Measurements from ENCODE around the gene OR52D1.

Gene OR52D1

DNA sequence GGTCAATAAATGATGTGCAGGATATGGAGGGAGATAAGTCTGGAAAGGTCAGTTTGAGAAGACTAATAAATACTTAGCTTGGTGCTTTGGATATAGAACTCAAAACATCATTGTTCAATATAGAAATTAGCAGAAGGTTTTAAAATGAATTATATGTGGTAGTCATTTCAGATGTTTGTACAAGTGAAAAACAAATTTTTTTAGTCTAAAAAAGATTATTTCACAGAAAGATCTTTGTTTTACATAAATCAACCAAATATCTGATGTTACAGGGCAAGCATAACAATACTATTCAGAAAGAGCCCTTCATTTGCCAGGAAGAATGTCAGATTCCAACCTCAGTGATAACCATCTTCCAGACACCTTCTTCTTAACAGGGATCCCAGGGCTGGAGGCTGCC, at the start of gene OR52D1:
Gene OR52D1 (plus strand): TSS at position 301 of the 400 bp plus-strand sequence. CDS start 22 bp downstream, at position 323.
- no peak for DNase-seq (ENCODE audit: low read depth in 2 of 2, low spot score in 1 of 2)

DNA sequence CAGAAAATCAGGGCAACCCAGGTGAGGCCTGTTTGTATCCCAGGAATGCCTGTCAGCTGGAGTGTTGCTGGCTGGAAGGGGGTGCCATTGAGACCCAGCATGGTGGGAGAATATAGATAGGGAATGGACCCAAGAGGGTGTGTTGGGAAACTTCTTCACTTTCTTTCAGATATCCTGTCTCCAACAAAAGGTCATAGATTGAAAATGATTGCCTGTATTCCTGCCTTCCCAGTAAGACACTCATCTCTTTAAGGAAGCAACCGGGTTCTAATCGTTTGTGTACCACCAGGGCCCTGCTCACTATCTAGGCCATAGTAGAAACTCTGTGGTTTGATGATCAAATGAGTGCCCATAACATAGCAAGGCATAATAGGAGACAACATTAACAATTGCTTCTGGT, 47.1 kb upstream of the OR52D1 start, which contains the start of gene OR51I1:
Gene OR51I1 (minus strand): TSS at position 101 of the 400 bp plus-strand sequence. CDS start 0 bp downstream, at position 101.
- DNase-seq (ENCODE audit: low read depth in 2 of 2, low spot score in 1 of 2), result no peak

DNA sequence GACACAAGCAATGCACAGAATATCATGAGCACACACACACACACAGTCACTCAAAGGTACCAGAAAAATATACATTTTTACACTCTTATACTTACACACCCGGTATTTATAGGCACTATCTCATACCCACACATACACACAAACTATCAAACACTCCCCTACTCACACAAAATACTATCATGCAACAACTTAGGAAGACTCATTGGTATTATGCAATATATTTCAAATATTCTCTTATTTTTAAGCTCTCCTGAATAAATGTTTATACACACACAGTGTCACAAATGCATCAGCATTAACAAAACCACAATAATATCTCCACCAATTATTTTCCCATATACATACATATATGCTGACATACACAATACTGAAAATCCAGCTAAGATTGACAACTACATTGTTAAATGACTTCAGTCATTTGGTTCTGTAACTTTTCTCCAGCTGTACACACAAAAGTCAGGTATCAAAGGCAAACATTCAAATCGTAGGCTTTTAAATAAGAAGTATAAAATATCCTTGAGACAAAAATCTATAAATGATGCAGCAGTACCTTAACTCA, 44.6 kb upstream of the OR52D1 start:
- no peak for DNase-seq (ENCODE audit: low read depth in 2 of 2, low spot score in 1 of 2)

DNA sequence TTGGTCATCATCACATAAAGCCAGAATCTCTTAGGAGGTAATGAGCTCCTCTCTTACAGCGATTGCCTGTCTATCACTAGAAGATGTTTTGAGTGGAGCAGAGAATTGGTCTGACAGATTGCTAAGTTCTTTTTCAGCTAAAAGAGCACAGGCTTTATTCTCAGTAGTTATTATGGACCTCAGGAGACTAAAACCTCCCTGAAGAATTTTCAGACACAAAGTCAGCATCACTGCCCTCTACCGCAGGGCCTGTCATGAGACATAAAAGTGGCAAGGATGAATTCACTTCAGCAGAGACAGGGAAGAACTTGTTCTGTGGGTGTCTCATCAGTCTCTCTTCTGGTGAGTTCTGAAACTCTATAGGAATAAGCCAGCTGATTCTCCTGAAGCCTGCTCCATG, 39.5 kb upstream of the OR52D1 start, which contains the start of gene OR51I2:
Gene OR51I2 (plus strand): TSS at position 301 of the 400 bp plus-strand sequence. CDS start 4,166 bp downstream, outside the sequence.
- DNase-seq (ENCODE audit: low read depth in 2 of 2, low spot score in 1 of 2), result no peak

DNA sequence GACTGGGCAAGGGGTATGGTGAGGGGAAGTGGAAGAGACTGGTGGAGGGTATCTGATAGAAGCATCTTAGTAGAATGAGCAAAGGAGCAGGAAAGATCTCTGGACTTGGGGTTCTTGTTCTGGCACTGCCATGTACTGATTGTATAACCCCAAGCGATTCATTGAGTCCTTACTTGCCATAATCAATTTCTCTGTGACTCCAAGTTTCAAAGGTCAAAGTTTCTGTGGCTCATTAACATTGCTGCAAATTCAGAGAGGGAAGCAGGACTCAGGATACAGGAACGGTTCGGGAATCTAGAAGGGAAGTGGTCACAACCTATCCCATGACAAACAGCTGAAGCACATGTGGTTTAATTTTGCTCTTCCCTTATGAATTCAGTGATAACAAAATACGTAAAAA, 39.1 kb upstream of the OR52D1 start:
- no peak for DNase-seq (ENCODE audit: low read depth in 2 of 2, low spot score in 1 of 2)

DNA sequence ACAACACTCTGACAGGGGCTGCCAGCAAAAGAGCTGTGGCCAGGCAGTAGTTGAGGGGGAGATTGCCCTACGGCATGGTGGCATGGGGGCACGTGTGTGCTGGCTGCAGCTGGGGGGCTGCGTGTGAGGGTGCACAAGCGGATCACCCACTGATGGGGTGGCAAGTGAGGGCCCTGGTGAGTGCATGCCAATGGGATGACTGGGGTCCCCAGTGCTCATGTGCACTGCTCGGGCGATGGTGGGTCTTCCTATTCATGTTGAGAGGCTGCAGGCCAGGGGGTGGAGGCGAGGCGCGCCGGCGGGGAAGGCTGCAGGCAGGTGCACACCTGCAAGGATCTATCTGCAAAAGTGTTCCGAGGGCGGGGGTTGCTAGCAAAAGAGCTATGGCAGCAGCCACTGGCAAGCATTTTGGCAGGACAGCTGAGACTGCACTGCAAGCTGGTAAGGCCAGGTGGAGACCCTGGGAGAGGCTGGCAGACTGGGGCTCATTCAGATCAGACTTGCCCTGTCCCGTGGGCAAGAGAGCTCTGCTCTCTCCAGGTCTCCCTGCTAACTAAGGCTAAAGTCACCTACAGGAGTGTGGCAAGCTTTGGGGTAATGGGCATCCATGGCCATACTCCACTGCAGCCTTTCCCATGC, 27.4 kb upstream of the OR52D1 start:
- DNase-seq (ENCODE audit: low read depth in 2 of 2, low spot score in 1 of 2), result no peak

DNA sequence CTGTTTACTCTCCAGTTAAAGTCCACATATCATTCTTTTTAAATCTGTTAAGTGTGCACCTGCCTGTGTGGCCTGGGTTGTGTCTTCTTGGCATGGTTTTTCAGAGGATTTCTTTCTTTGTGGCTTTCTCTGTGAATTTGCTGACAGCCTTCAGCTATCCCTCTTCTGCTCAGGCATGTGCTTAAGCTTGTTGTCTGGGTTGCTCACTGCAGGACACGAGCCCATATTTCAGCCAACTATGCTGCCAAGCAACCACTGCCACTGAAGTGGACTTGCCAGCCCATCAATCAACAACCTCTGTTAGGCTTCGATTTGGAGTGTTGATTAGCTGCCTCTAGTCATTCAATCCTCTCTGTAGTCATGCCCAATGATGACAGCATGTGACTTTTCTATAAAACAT, 21.0 kb upstream of the OR52D1 start:
- DNase-seq (ENCODE audit: low read depth in 2 of 2, low spot score in 1 of 2), result no peak

DNA sequence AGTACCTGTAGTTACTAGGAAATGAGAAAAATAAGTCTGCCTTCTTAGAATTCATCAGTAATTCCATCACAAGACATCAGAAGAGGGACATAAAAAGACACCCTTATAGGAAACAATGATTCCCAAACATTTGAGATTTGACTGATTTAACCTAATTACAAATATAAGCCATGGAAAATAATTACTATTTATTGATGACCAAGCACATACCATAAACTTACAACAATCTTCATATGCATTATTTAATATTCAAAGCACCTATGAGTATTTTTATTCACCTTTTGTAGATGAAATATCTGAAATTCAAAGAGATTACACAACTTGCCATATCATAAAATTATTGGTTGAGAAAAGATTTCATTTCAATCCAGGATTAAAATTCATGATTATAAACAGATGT, 14.6 kb upstream of the OR52D1 start:
- DNase-seq (ENCODE audit: low read depth in 2 of 2, low spot score in 1 of 2), result no peak

DNA sequence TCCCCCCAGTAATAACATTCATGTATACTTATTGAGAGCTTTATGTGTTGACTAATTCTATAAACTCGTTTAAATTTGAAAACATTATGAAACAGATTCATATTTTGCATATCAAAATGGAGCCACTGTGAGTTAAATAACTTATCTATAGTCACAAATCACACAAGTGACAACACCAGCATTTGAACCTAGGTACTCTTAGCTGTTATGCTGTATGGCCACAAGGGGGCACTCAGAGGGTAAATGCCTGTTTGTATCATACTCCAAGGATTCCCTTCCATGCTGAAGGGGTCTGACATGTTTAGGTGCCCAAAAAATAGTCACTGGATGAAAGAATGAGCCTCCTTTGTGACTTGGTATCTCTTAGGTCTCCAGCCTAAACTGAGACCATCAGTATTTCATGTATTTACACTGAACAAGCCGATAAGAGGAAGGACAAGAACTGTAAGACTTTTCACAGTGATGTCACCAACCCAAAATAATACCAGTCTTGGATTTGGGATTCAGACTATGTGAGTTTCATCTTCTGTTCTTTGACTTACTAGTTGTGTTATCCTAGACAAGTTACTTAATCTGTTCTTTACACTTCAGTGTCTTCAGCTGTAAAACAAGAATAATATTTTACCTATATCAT, 12.2 kb upstream of the OR52D1 start:
- peak in 1 of 2 donors; percentile 8 for DNase-seq (ENCODE audit: low read depth in 2 of 2, low spot score in 1 of 2)

DNA sequence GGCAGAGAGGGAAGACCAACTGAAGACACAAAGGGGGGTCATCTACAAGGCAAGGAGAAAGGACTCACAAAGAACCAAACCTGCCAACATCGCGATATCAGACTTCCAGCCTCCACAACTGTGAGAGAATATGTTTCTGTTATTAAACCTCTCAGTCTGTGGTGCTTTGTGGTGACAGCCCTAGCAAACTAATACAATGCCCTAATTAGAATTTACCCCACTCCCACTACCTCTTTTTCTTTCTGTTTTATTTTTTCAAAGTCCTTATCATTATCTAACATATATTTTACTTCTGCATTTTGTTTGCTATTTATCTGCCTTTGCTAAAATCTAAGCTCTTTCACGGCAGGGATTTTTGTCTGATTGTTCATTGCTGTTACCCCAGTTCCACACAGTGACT, 2.5 kb upstream of the OR52D1 start:
- no peak for DNase-seq (ENCODE audit: low read depth in 2 of 2, low spot score in 1 of 2)

DNA sequence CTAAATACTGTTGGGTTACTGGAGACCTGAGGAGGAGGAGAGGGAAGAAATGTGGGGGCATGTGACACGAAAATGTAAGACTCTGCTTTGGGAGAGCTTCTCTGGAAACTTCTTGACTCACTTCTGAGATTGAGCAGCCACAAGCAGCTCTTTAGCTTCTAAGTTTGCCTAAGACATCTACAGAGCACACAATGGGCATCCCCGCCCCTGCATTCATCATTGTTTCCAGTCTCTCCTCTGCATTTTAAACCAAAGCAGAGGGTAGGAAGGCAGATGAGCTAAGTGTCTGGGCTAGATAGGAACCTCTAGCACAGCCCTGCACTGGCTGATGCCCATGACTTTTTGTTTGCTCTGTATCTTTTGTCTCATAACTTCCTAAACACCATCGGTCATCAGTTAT, 2.1 kb upstream of the OR52D1 start:
- DNase-seq (ENCODE audit: low read depth in 2 of 2, low spot score in 1 of 2), result no peak

DNA sequence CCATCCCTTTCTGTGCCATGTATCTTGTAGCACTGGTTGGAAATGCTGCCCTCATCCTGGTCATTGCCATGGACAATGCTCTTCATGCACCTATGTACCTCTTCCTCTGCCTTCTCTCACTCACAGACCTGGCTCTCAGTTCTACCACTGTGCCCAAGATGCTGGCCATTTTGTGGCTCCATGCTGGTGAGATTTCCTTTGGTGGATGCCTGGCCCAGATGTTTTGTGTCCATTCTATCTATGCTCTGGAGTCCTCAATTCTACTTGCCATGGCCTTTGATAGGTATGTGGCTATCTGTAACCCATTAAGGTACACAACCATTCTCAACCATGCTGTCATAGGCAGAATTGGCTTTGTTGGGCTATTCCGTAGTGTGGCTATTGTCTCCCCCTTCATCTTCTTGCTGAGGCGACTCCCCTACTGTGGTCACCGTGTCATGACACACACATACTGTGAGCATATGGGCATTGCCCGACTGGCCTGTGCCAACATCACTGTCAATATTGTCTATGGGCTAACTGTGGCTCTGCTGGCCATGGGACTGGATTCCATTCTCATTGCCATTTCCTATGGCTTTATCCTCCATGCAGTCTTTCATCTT, 414 bp downstream of the OR52D1 start:
- no peak for DNase-seq (ENCODE audit: low read depth in 2 of 2, low spot score in 1 of 2)

DNA sequence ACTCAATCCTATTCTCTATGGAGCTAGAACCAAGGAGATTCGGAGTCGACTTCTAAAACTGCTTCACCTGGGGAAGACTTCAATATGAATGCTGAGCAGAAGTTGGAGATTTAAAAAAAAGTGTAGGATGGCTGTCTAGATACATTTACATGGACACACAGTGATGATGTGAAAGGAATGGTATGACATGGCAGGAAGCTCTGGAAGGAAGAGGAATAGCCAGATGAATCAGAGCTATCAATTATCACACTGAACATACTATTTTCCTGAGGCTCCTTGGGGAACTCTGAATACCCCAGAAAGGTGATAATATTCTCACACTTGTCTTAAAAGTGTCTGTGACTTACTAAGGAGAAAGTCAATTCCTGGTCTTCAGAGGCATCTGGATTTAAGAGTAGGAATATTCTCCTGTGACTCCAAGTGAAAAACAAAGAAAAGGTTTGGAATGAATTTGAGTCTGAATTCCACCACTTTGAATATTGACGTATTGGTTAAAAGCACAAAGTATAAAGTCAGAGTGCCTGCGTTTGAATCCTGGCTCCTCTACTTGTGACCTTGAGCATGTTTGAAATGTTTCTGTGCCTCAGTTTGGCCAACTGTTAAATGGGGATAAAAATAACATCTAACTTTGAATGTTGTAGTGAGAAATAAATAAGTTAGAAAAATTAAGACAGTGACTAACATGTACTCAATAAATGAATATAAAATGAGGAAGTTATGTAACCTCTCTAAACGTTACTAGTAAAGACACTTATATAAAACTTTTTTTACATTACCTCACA, 1.3 kb downstream of the OR52D1 start:
- DNase-seq (ENCODE audit: low read depth in 2 of 2, low spot score in 1 of 2), result no peak

DNA sequence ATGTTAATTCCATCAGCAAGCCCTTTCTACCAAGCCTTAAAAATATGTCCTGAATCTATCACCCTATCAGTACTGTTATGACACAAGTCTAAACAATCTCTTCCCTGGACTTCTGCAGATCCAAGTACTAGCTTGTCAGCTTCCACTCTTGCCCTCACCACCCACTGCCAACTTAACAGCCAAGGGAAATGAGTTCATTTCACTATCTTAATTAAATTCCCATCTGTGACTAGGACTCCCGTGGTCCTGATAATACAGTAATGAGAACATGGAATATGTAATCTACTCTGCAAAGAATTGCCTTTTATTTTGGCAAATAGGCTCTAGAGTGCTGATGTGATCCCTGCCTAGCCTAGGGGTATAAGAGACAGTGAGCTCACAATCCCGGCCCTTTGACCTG, 11.2 kb downstream of the OR52D1 start:
- DNase-seq (ENCODE audit: low read depth in 2 of 2, low spot score in 1 of 2), result no peak

DNA sequence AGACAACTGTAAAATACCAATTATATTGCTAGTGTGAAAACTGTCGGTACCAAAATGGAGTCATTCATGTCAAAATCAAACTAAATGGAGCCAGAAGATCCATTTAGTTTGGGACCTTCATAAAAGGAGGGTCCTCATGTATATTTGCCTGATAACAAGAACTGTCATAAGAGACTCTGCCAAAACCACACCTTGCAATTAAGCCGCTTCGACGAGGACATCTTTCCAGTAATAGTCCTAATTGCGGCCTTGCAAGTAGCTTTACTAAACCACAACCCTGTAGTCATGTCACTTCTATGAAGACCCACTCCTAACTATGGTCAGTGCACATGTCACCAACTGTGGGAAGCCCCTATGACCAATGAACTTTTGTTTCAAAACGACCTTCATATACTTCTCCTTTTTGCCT, 11.9 kb downstream of the OR52D1 start:
- DNase-seq (ENCODE audit: low read depth in 2 of 2, low spot score in 1 of 2), result no peak

DNA sequence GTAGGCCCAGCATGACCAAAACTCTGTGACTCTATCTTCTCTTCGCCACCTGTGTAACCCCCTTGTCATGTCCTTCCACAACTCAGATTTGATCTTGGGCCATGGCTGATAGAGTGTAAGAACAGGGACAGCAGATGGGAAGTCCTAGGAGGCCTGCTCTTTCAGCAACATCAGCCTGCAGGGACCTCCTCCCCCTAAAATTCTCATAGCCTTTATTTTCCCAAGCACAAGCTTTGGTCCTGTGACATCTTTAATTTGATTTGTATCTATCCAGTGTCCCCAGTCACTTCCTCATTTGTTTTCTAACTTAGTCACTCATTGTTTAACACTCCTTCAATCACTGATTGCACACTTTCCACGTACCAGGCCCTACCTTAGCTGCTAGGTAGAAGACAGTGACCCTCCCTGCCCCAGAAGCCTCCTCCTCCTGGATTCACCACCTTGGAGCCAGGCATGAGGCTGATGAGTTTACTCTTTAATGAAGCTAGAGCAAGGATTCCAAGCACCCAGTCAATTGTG, 16.0 kb downstream of the OR52D1 start:
- DNase-seq (ENCODE audit: low read depth in 2 of 2, low spot score in 1 of 2), result no peak

DNA sequence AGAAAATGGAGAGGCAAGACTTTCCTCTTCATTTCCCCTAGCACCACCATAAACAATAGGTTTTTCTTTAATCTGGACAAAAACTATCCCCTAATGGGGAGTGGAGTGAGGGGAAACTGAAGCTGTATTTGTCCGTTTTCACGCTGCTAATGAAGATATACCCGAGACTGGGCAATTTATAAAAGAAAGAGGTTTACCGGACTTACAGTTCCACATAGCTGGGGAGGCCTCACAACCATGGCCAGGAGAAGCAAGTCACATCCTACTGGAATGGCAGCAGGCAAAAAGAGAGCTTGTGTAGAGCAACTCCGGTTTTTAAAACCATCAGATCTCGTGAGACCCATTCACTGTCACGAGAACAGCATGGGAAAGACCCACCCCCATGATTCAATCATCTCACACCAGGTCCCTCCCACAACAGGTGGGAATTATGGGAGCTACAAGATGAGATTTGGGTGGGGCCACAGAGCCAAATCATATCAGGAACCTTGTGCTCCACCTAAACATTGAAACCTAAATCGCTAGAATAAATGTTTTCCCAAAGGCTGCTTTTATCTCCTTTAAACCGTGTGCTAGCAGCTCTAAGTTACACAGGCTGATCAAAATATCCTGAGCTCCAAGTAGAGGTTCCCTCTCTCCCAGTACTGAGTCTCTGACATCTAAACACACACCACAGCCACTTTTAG, 17.0 kb downstream of the OR52D1 start:
- DNase-seq (ENCODE audit: low read depth in 2 of 2, low spot score in 1 of 2), result no peak

DNA sequence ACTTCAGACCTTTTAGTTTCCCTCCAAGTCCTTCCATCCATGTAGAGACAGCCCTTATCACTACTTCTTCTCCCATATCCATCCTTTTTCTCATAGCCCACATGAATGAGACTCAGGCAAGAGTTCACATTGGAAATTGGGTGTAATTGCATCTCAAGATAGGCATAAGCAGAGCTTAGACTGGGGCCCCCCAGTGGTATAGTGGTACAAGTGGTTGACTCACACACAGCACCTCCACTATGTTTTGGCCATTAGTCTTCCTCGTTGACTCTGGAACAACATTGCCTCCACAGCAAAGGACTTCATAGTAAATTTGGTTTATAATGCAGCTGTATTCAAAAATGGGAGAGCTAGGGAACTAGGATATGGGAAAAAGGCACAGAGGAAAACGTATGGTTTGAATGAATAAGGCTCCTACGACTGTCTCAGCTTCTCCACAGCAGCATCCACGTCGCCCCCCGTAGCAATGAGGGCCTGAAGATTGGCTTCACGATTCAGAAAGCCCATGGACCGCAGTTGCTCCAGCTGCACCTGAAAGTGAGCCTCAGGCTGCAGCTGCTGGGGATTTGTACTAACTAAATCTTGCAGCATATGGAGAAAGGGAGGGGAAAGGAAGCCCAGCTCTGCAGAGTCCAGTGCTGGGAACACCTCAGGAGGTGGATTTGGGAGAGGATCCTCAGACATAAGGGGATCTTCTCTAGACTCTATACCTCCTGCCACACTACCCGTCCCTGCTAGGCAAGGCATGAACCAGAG, 18.9 kb downstream of the OR52D1 start:
- DNase-seq (ENCODE audit: low read depth in 2 of 2, low spot score in 1 of 2), result no peak

DNA sequence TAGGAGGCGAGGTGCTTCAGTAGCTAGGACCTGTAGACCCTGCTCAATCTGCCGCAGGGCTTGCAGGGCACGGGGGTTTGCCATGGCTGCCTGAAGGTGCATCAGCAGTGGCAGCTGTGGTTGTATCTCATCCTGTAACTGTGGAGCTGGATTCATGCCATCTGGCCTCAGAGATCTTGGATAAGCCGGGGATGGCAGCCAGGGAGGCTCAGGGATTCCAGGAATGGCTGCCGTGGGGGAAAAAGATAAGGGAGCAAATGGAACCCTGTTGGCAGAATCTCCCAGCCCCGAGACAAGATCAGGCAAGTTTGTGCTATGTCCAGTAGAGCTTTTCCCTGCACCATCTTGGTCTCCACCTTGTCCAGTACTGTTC, 19.4 kb downstream of the OR52D1 start:
- no peak for DNase-seq (ENCODE audit: low read depth in 2 of 2, low spot score in 1 of 2)

DNA sequence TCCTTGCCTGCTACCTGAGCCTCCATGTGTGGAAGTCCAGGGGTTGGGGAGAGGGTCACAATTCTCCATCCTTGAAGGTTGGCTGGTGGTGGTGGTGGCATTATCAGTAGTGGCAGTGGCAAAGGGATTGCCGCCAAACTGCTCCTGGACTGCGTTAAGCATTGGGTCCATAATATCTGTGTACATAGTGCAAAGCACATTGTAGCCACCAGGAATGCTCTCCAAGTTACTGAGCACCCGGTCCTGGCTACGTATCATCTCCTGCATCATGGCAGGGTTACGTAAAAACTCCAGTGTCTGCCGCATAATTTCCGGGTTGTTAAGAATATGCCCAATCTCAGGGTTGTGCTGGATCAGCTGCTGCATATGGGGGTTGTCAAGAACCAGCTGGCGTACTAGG, 20.1 kb downstream of the OR52D1 start:
- DNase-seq (ENCODE audit: low read depth in 2 of 2, low spot score in 1 of 2), result no peak
